ENCODE measurements around the gene CCDC127. TPM values are rescaled to one million over a fixed set of nuclear protein-coding genes. Genes with fewer than 3 reads are reported as not detected.

Gene CCDC127
- total RNA-seq, 2 donors from 2014 or later = 6.4 to 10.5 TPM

- Mint-ChIP-seq H3K9me3 (no peaks in the 10 kb centered on the region), H3K36me3 (ENCODE audit: low read depth) (no peaks in the 10 kb centered on the region), H3K4me3 (no peak overlapping the region), H3K27ac (no peak overlapping the region), H3K4me1 (no peaks in the 10 kb centered on the region), H3K27me3 (peaks cover 23% of the 10 kb centered on the region)
- no peak for ATAC-seq (replicated peaks)
These were observed 56.8 kb downstream of the CCDC127 start for GRCh38 chr5:160921-161802.

- Mint-ChIP-seq H3K27me3 (peaks cover 23% of the 10 kb centered on the region), H3K4me1 (no peaks in the 10 kb centered on the region), H3K9me3 (no peaks in the 10 kb centered on the region), H3K27ac (no peak overlapping the region), H3K4me3 (no peak overlapping the region), H3K36me3 (ENCODE audit: low read depth) (no peaks in the 10 kb centered on the region)
- no peak for ATAC-seq (replicated peaks)
These were observed 57.8 kb downstream of the CCDC127 start for GRCh38 chr5:160173-160510.

- no peak for ATAC-seq (replicated peaks)
- no peaks in the 10 kb centered on the region for H3K9me3 Mint-ChIP-seq
- no peaks in the 10 kb centered on the region for H3K36me3 Mint-ChIP-seq (ENCODE audit: low read depth)
- H3K4me1 Mint-ChIP-seq = no peaks in the 10 kb centered on the region
- no peak overlapping the region for H3K4me3 Mint-ChIP-seq
- H3K27ac Mint-ChIP-seq = no peak overlapping the region
- peaks cover 23% of the 10 kb centered on the region for H3K27me3 Mint-ChIP-seq
These were observed 58.3 kb downstream of the CCDC127 start for GRCh38 chr5:159448-160172.

- Mint-ChIP-seq H3K27me3 (peaks cover 23% of the 10 kb centered on the region), H3K4me3 (no peak overlapping the region), H3K27ac (no peak overlapping the region), H3K36me3 (ENCODE audit: low read depth) (no peaks in the 10 kb centered on the region), H3K9me3 (no peaks in the 10 kb centered on the region), H3K4me1 (no peaks in the 10 kb centered on the region)
- no peak for ATAC-seq (replicated peaks)
These were observed 59.0 kb downstream of the CCDC127 start for GRCh38 chr5:158807-159447.

GRCh38 chr5:157801-158200 lies 60.2 kb downstream of the CCDC127 start:
- H3K27ac Mint-ChIP-seq = no peak overlapping the region
- no peak for ATAC-seq (replicated peaks)
- no peak overlapping the region for H3K4me3 Mint-ChIP-seq
- H3K9me3 Mint-ChIP-seq = no peaks in the 10 kb centered on the region
- peaks cover 23% of the 10 kb centered on the region for H3K27me3 Mint-ChIP-seq
- H3K36me3 Mint-ChIP-seq (ENCODE audit: low read depth) = no peaks in the 10 kb centered on the region
- H3K4me1 Mint-ChIP-seq = no peaks in the 10 kb centered on the region

GRCh38 chr5:157126-157715 lies 60.7 kb downstream of the CCDC127 start:
- ATAC-seq (replicated peaks) = no peak
- H3K4me1 Mint-ChIP-seq = no peaks in the 10 kb centered on the region
- no peak overlapping the region for H3K4me3 Mint-ChIP-seq
- no peaks in the 10 kb centered on the region for H3K9me3 Mint-ChIP-seq
- no peaks in the 10 kb centered on the region for H3K36me3 Mint-ChIP-seq (ENCODE audit: low read depth)
- peaks cover 23% of the 10 kb centered on the region for H3K27me3 Mint-ChIP-seq
- H3K27ac Mint-ChIP-seq = no peak overlapping the region

GRCh38 chr5:156411-157072 lies 61.4 kb downstream of the CCDC127 start:
- no peak overlapping the region for H3K27ac Mint-ChIP-seq
- no peak for ATAC-seq (replicated peaks)
- H3K4me1 Mint-ChIP-seq = no peaks in the 10 kb centered on the region
- H3K36me3 Mint-ChIP-seq (ENCODE audit: low read depth) = no peaks in the 10 kb centered on the region
- H3K27me3 Mint-ChIP-seq = peaks cover 22% of the 10 kb centered on the region
- no peaks in the 10 kb centered on the region for H3K9me3 Mint-ChIP-seq
- H3K4me3 Mint-ChIP-seq = no peak overlapping the region

- peaks cover 19% of the 10 kb centered on the region for H3K27me3 Mint-ChIP-seq
- no peak overlapping the region for H3K27ac Mint-ChIP-seq
- no peaks in the 10 kb centered on the region for H3K36me3 Mint-ChIP-seq (ENCODE audit: low read depth)
- no peaks in the 10 kb centered on the region for H3K4me1 Mint-ChIP-seq
- H3K4me3 Mint-ChIP-seq = no peak overlapping the region
- ATAC-seq (replicated peaks) = no peak
- H3K9me3 Mint-ChIP-seq = no peaks in the 10 kb centered on the region
These were observed 62.1 kb downstream of the CCDC127 start for GRCh38 chr5:155651-156410.

- Mint-ChIP-seq H3K27ac (no peak overlapping the region), H3K27me3 (peaks cover 11% of the 10 kb centered on the region)
These were observed 63.1 kb downstream of the CCDC127 start for GRCh38 chr5:154826-155225.

GRCh38 chr5:154236-154635 lies 63.7 kb downstream of the CCDC127 start:
- Mint-ChIP-seq H3K4me3 (no peak overlapping the region), H3K4me1 (no peaks in the 10 kb centered on the region), H3K27ac (no peak overlapping the region), H3K36me3 (ENCODE audit: low read depth) (no peaks in the 10 kb centered on the region), H3K9me3 (no peaks in the 10 kb centered on the region), H3K27me3 (peaks cover 5% of the 10 kb centered on the region)
- no peak for ATAC-seq (replicated peaks)

More at GRCh38 chr5:154826-155225, 63.1 kb downstream of the CCDC127 start:
- Mint-ChIP-seq H3K9me3 (no peaks in the 10 kb centered on the region), H3K4me1 (no peaks in the 10 kb centered on the region), H3K4me3 (no peak overlapping the region), H3K36me3 (ENCODE audit: low read depth) (no peaks in the 10 kb centered on the region)
- no peak for ATAC-seq (replicated peaks)

GRCh38 chr5:153256-153655 lies 64.7 kb downstream of the CCDC127 start:
- Mint-ChIP-seq H3K9me3 (no peaks in the 10 kb centered on the region), H3K27ac (no peak overlapping the region), H3K27me3 (peaks cover 2% of the 10 kb centered on the region), H3K4me1 (no peaks in the 10 kb centered on the region), H3K36me3 (ENCODE audit: low read depth) (no peaks in the 10 kb centered on the region), H3K4me3 (no peak overlapping the region)
- no peak for ATAC-seq (replicated peaks)

GRCh38 chr5:152077-152476 lies 65.9 kb downstream of the CCDC127 start:
- Mint-ChIP-seq H3K36me3 (ENCODE audit: low read depth) (no peaks in the 10 kb centered on the region), H3K4me3 (no peak overlapping the region), H3K27ac (no peak overlapping the region), H3K27me3 (peaks cover 6% of the 10 kb centered on the region), H3K4me1 (no peaks in the 10 kb centered on the region), H3K9me3 (peaks cover 9% of the 10 kb centered on the region)
- no peak for ATAC-seq (replicated peaks)

- Mint-ChIP-seq H3K9me3 (peaks cover 11% of the 10 kb centered on the region), H3K27me3 (peaks cover 9% of the 10 kb centered on the region), H3K4me1 (no peaks in the 10 kb centered on the region), H3K27ac (no peak overlapping the region), H3K36me3 (ENCODE audit: low read depth) (no peaks in the 10 kb centered on the region), H3K4me3 (no peak overlapping the region)
- no peak for ATAC-seq (replicated peaks)
These were observed 67.2 kb downstream of the CCDC127 start for GRCh38 chr5:150746-151145.
